Neural crest cell (in vitro differentiated cells): ENCODE results near the gene NHS. TPM values are rescaled to one million over a fixed set of nuclear protein-coding genes. Genes with fewer than 3 reads are reported as not detected.

Experiments
- DNase-seq: peaks from one replicate; pipeline ENCODE4 v3.0.0; 2021; ENCODE audit warnings: low read depth, mixed read lengths, low spot score
- H3K27ac Mint-ChIP-seq: one replicate; pipeline ENCODE4 v1.8.0; 2021; ENCODE audit warnings: mild to moderate bottlenecking, mixed read lengths; ENCODE audit not compliant: unreplicated experiment
- H3K27me3 Mint-ChIP-seq: 2 replicates; pipeline ENCODE4 v1.8.0; 2021; ENCODE audit warnings: low read depth, mild to moderate bottlenecking, mixed read lengths
- H3K36me3 Mint-ChIP-seq: 2 replicates; pipeline ENCODE4 v1.8.0; 2021; ENCODE audit warnings: low read depth, mild to moderate bottlenecking, mixed read lengths
- H3K4me1 Mint-ChIP-seq: 2 replicates; pipeline ENCODE4 v1.8.0; 2021; ENCODE audit warnings: mixed read lengths
- H3K4me3 Mint-ChIP-seq: one replicate; pipeline ENCODE4 v1.8.0; 2021; ENCODE audit warnings: mild to moderate bottlenecking, mixed read lengths
- H3K9me3 Mint-ChIP-seq: 2 replicates; pipeline ENCODE4 v1.8.0; 2021; ENCODE audit warnings: mixed read lengths
- total RNA-seq: library from RNA; stranded (reverse); gene quantifications from 2 replicates; pipeline ENCODE4 v1.2.1, GENCODE V29; 2021
- TF ChIP-seq, protein P1 (sequence below): fragments of 200-600 bp; sonication (generic); conservative IDR thresholded peaks from 2 replicates; pipeline ENCODE4 v1.5.0; 2021; ENCODE audit warnings: antibody characterized with exemption, mild to moderate bottlenecking

NHS gene
- total RNA-seq, 1 donor from 2014 or later: 10.7 TPM

DNA sequence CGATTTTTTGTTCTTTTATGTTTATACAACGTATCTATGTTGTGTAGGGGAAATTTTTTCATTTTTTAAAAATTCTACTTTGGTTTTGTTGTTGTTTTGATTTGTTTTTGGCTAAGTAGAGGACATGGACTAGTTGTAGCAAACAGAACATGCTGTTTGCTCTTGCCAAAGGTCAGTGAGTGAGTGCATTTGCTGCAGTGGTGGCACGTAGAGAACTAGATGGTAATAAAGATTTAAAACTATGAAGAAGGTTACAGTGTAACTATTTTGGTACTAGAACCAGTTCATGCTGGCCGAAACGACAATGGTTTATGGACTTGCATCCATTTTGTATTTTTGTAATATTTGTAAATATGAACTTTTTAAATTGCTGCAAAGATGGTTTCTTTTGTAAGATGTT is 360.4 kb downstream of the NHS start:
- peaks cover 3% of the 10 kb centered on the region for H3K36me3 Mint-ChIP-seq
- H3K27me3 Mint-ChIP-seq: no peaks in the 10 kb centered on the region
- peaks cover 24% of the 10 kb centered on the region for H3K4me1 Mint-ChIP-seq
- DNase-seq: no peak
- H3K4me3 Mint-ChIP-seq: no peak overlapping the region
- no peak overlapping the region for H3K27ac Mint-ChIP-seq
- no peaks in the 10 kb centered on the region for H3K9me3 Mint-ChIP-seq
- TF ChIP-seq, protein P1, sequence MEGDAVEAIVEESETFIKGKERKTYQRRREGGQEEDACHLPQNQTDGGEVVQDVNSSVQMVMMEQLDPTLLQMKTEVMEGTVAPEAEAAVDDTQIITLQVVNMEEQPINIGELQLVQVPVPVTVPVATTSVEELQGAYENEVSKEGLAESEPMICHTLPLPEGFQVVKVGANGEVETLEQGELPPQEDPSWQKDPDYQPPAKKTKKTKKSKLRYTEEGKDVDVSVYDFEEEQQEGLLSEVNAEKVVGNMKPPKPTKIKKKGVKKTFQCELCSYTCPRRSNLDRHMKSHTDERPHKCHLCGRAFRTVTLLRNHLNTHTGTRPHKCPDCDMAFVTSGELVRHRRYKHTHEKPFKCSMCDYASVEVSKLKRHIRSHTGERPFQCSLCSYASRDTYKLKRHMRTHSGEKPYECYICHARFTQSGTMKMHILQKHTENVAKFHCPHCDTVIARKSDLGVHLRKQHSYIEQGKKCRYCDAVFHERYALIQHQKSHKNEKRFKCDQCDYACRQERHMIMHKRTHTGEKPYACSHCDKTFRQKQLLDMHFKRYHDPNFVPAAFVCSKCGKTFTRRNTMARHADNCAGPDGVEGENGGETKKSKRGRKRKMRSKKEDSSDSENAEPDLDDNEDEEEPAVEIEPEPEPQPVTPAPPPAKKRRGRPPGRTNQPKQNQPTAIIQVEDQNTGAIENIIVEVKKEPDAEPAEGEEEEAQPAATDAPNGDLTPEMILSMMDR: no peak

DNA sequence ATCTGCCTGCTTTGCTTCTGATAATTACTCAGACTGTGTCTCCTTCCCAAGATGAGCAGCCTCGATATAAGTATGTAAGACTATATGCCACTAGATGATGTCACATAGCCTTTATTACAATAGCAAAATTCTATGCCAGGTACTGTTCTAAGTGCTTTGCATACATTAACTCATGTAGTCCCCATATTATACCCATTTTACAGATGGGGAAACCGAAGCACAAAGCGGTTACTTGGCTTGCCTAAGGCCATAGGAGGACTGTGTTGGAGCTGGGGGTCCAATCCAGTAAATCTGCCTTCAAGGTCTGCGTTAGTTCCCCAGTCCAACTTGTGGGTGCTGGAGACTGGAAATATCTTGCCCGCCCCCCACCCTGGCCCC is 361.5 kb downstream of the NHS start:
- H3K27ac Mint-ChIP-seq: peak overlapping the region; percentile 54
- no peaks in the 10 kb centered on the region for H3K27me3 Mint-ChIP-seq
- TF ChIP-seq, protein P1: no peak
- peaks cover 3% of the 10 kb centered on the region for H3K36me3 Mint-ChIP-seq
- H3K4me1 Mint-ChIP-seq: peaks cover 27% of the 10 kb centered on the region
- no peaks in the 10 kb centered on the region for H3K9me3 Mint-ChIP-seq
- peak overlapping the region; percentile 88 for H3K4me3 Mint-ChIP-seq
- DNase-seq: no peak

DNA sequence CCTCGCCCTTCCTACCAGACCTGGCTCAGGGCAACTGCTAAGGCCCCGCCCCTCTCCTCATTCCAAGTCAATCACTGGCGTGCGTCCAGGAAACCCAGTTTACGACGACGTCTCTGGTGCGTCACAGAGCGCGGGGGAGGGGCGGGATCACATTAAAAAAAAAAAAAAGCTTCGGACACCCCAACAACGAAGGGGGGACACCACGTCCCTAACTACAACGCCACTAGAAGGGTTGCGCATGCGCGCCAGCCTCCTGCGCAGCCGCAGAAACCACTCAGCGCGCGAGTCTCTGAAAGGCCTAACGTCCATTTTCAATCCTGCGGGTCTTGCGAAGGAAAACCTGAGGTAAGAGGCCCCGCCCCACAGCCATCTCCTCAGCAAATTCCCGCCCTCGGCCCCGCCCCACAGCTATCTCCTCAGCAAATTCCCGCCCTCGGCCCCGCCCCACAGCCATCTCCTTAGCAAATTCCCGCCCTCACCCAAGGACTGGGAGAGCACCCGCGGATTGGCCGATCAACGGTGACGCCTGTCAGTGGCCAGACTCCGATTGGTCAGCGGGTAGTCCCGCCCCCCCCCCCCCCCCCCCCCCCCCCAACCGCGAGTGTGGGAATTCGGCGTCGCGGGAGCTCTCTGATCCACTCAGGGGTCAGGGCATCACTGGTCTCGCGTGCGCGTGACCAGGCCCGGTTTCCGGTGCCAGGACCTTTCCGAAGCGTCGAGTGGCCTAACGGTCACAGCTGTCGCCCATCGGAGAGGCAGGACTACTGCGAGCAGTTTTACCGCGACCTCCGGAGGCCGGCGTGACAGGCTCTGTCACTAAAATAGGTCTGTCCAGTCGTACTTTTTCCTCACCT is 362.1 kb downstream of the NHS start, which contains the start of gene SCML1:
Gene SCML1 (plus strand): TSS at position 638 of the 854 bp plus-strand sequence. CDS start 6,694 bp downstream, outside the sequence.
- Mint-ChIP-seq H3K4me1 (peaks cover 27% of the 10 kb centered on the region), H3K4me3 (peak within 1 kb of the TSS; percentile 88)

DNA sequence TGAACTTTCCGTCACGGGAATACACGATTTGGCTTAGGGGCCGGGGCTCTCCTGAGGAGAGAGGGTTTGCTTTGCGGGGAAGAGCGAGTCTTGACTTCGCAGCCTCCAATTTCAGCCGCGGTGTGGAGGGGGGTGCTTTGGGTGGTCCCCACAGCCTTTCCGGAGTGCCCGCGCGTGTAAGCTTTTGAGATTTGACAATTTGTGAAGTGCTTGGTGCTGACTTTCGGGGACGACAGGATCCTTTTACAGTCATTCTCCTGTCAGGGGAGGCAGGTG is 362.6 kb downstream of the NHS start:
- TF ChIP-seq, protein P1: no peak
- peak overlapping the region; percentile 88 for H3K4me3 Mint-ChIP-seq
- H3K27ac Mint-ChIP-seq: peak overlapping the region; percentile 72
- H3K9me3 Mint-ChIP-seq: no peaks in the 10 kb centered on the region
- no peaks in the 10 kb centered on the region for H3K36me3 Mint-ChIP-seq
- H3K27me3 Mint-ChIP-seq: no peaks in the 10 kb centered on the region
- H3K4me1 Mint-ChIP-seq: peaks cover 27% of the 10 kb centered on the region
- no peak for DNase-seq

More for the DNA sequence above, 362.1 kb downstream of the NHS start, which contains the start of gene SCML1:
- TF ChIP-seq, protein P1: no peak
- no peaks in the 10 kb centered on the region for H3K27me3 Mint-ChIP-seq
- peak; percentile 78 for DNase-seq
- H3K27ac Mint-ChIP-seq: peak within 1 kb of the TSS; percentile 72
- H3K9me3 Mint-ChIP-seq: no peaks in the 10 kb centered on the region
- H3K36me3 Mint-ChIP-seq: no peaks in the 10 kb centered on the region

DNA sequence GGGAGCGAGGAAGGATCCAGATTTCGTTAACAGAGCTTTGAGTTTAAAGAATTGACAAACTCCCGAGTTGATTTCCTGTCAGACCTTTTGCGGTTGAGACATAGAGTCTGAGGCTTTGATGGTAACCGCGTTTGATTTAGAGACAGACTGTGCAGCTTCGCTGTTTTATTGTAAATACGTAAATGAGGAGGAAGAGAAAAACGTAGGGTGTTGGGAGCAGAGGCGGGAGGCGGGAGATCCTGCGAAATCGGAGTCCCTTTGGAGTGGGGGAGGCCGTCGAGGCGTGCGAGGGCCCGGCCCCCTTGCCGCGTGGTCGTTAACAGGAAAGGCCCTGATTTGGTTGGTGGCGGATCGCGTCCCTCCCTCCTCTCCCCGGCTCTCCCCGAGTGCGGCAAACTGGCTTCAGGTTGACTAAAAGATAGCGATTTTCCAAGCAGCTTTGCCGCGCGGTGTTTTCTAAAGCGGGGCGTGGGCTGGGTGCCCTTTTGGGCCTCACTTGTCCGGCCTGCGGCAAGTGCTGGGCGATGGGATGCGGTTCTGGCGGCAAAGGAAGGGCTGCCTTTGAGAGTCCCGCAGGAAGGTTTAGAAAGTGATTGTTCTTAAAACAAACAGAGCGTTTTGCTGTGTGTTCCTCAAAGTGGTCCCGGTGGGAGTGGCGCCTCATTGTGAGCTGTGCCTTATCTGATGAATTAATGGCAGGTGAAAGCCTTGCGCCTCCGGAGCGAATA is 363.1 kb downstream of the NHS start:
- Mint-ChIP-seq H3K36me3 (no peaks in the 10 kb centered on the region), H3K4me3 (peak overlapping the region; percentile 88), H3K9me3 (no peaks in the 10 kb centered on the region), H3K27me3 (no peaks in the 10 kb centered on the region), H3K27ac (peak overlapping the region; percentile 72), H3K4me1 (peaks cover 30% of the 10 kb centered on the region)
- TF ChIP-seq, protein P1: no peak
- DNase-seq: peak; percentile 26
